Suprapubic skin (tissue), 4 donors: Measurements from ENCODE around the gene YWHAQ.

Source experiments
- EP300 ChIP-seq: sonication (generic); formaldehyde crosslinking; IDR thresholded peaks from one replicate; pipeline ENCODE4 v1.6.1; 2017; ENCODE audit warnings: antibody characterized with exemption
- POLR2A ChIP-seq, 2 donors: fragments of 450-650 bp; IDR thresholded peaks; one replicate each; pipeline ENCODE4 v1.6.1; 2017; ENCODE audit warnings: antibody characterized with exemption in 2 of 2, mild to moderate bottlenecking in 2 of 2, moderate library complexity in 2 of 2
- POLR2AphosphoS5 ChIP-seq, 3 donors: sonication (generic); formaldehyde crosslinking; IDR thresholded peaks; one replicate each; pipeline ENCODE4 v1.6.1; 2017; ENCODE audit warnings: antibody characterized with exemption in 3 of 3
- TF ChIP-seq, protein P1 (sequence below), 2 donors: fragments of 200-600 bp in 1 of 2; fragments of 450-650 bp in 1 of 2; sonication (generic) in 1 of 2; IDR thresholded peaks; one replicate each; pipeline ENCODE4 v1.5.1; 2016 to 2019; ENCODE audit warnings: antibody characterized with exemption in 2 of 2, mild to moderate bottlenecking in 1 of 2, moderate library complexity in 1 of 2

DNA sequence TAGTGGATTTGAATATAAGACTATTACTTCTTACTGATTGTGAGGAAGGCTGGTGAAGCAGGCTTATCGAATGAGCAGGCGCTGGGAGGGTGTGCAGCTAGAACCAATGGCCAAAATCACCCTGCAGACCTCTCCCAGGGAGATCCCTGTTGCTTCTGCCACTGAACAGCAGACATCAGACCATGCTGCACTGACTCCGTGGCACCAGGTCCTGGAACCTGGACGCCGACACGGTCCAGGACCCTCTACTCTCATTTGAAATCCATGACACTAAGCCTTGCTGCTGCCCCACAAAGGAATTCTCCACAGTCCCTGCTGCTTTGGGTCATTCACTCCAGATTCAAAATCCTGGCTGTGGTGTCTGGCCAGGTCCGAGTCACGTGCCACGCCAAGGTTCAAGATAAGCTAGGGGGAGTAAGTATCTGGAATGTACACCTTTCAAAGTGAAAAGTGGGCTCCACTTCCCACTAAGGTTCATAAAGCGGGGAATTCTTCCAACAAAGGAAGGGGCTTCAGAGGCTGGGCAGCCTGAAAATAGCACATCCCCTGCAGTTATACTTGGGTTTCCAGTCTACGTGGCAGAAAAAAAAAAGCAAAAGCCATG, 9.0 kb upstream of the YWHAQ start:
- no peak for TF ChIP-seq POLR2A (IDR thresholded peaks at IDR 0.05)
- TF ChIP-seq, protein P1, sequence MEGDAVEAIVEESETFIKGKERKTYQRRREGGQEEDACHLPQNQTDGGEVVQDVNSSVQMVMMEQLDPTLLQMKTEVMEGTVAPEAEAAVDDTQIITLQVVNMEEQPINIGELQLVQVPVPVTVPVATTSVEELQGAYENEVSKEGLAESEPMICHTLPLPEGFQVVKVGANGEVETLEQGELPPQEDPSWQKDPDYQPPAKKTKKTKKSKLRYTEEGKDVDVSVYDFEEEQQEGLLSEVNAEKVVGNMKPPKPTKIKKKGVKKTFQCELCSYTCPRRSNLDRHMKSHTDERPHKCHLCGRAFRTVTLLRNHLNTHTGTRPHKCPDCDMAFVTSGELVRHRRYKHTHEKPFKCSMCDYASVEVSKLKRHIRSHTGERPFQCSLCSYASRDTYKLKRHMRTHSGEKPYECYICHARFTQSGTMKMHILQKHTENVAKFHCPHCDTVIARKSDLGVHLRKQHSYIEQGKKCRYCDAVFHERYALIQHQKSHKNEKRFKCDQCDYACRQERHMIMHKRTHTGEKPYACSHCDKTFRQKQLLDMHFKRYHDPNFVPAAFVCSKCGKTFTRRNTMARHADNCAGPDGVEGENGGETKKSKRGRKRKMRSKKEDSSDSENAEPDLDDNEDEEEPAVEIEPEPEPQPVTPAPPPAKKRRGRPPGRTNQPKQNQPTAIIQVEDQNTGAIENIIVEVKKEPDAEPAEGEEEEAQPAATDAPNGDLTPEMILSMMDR (IDR thresholded peaks at IDR 0.05): no peak
- TF ChIP-seq POLR2AphosphoS5 (IDR thresholded peaks at IDR 0.05): no peak
- no peak for TF ChIP-seq EP300
